DMS114 treated with DMSO at 0.1 percent for 48 hours (cell line): Measurements from ENCODE around the gene GGT5.
A peak's percentile ranks its signal among the peaks of the same experiment; 100 is the strongest.
"Not testable (repeated sequence)": the region's sequence is repeated elsewhere in the genome, so short reads cannot be mapped to it uniquely, and the experiment has no call there.

Experiments used
- DNase-seq: peaks from one replicate; lab custom pipeline; 2025; ENCODE audit not compliant: unreplicated experiment; lab: John Stamatoyannopoulos, UW

GGT5 gene

DNA sequence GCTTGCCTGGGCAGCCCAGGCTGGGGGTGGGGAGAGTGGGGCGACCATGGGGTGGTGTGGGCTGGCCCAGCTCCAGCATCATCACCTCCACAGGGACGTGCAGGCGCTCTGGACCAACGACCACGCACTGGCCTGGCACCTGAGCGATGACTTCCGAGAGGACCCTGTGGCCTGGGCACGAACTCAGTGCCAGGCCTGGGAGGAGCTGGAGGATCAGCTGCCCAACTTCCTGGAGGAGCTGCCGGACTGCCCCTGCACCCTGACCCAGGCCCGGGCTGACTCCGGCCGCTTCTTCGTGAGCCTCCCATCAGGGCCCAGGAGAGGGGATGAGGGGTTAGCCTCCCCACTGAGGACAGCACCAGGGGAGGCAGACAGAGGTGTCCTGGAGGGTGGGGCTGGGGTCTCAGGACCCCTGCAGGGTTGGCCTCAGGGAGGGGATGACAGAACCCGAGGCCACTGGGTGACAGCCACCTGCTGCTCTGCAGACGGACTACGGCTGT lies 59.8 kb downstream of the GGT5 start:
- DNase-seq, result no peak

DNA sequence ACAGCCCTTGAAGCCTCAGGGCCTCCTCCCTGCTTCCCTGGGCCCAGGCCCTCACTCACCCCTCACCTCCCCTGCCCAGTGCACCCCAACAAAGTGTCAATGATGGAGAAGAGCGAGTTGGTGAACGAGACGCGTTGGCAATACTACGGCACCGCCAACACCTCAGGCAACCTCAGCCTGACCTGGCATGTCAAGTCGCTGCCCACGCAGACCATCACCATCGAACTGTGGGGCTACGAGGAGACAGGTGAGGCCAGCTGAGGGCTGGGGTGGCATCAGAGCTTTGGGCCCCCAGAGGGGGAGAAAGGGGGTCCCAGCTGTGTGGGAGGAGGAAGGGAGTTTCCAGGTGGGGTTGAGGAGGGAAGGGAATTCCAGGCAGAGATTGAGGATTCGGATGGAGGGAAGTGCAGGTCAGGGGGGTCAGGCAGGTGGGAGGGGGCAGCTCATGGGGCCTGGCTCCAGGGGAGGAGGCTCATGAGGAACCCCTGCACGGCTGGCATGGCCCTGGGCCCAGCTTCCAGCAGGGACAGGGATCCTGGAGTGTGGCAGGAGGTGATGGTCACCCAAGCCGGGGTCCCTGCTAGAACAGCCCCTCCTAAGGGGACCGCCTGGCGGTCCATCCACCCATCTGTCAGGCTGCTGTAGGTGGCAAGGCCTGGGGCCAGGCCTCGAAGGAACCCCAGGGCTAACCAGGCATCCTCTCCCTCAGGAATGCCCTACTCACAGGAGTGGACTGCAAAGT lies 60.7 kb downstream of the GGT5 start:
- DNase-seq, result no peak

GRCh38 chr22:24183321-24184031 lies 61.4 kb downstream of the GGT5 start:
- no peak for DNase-seq

DNA sequence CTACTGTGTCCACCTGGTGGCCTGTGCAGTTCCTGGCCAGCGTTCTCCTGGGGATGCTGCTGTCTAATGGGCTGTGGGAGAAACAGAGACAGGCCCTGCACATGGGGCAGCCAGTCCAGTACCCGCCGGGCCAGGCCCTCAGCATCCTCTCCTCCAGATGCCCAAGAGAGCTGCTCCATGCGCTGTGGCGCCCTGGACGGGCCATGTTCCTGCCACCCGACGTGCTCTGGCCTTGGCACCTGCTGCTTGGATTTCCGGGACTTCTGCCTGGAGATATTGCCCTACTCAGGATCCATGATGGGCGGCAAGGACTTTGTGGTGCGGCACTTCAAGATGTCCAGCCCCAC lies 62.0 kb downstream of the GGT5 start:
- DNase-seq, result not testable (repeated sequence)

GRCh38 chr22:24181996-24182899 lies 62.6 kb downstream of the GGT5 start:
- DNase-seq, result no peak

DNA sequence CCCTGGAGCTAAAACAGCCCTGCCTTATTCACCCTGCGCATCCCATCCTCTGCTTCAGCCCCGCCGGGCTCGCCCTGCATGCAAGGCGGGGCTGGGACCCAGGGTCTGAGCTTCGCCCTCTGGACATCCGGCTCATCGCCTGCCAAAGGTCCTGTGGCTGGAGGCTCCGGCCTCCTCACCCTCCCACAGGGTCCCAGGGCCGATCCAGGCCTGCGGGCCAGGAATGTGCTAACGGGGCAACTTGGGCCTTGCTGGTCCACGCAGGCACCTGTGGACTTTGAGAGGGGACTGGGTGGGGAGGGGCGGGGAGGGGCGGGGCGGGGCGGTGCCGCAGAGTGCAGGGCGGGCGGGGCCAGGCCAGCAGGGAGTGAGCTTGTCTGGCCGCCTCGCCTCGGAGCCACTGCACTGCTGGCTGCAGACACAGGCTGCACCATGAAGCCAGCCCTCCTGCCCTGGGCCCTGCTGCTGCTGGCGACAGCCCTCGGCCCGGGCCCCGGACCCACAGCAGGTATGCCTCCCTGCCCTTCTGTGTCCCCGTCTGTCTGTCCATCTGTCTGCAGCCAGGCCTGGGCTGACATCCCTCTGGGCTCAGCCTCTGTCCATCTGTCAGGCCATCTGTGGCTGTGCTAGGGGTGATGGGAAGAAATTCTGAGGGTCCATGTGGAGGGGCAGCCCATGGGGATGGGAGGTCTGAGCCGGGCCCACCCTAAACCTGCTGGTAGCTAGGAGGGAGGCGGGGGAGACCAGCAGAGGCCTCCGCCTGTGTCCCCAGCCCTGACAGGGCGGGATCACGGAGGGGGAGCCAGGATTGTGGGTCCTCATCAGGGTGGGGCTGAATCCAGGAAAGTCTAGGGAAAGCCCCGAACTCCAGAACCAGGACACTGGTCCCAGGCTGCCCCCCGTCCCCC lies 63.5 kb downstream of the GGT5 start, which contains the start of gene SUSD2:
Gene SUSD2, plus strand, starts transcription at position 400 of the 908 bp plus-strand sequence. Its CDS starts 33 bp downstream, at position 433.
- no peak for DNase-seq

DNA sequence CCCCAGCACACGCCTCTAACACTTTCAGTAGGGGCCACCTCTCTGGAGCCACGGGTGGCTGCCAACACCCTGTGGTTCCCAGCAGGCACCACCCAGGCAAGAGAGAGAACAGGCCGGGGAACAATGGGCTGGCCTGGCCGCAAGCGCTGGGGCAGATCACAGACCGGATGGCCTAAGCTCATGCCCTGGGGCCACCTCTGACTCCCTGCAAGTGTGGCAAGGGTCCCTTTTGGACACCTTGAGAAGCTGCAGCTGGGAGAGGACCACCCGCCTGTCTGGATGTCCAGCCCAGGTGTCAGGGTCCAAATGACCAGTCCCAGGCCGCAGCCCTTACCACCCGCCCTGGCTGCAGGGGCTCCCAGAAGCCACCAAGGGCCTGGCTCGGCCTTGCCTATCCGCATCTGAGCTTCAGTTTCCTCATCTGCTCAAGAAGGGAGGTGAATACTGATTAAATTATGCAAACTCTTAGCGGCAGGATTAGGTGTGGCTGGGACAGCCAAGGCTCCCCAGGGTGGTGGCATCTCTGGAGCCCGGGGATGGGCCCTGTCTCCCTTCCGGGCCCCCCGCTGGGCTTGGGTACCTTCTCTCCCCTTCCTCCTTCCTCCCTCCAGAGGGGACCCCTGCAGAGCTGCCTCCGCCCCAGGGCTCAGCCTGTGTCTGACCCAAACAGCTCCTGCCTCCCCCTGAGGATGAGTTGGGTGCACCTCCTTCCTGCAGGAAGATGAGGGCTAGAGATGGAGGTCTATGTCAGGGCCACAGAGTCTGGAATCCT lies 64.4 kb downstream of the GGT5 start:
- no peak for DNase-seq

GRCh38 chr22:24179478-24180210 lies 65.2 kb downstream of the GGT5 start:
- no peak for DNase-seq

- DNase-seq, result no peak
Observed at GRCh38 chr22:24178502-24179440, 66.1 kb downstream of the GGT5 start.

- DNase-seq, result no peak
Observed at GRCh38 chr22:24178021-24178431, 66.9 kb downstream of the GGT5 start.

DNA sequence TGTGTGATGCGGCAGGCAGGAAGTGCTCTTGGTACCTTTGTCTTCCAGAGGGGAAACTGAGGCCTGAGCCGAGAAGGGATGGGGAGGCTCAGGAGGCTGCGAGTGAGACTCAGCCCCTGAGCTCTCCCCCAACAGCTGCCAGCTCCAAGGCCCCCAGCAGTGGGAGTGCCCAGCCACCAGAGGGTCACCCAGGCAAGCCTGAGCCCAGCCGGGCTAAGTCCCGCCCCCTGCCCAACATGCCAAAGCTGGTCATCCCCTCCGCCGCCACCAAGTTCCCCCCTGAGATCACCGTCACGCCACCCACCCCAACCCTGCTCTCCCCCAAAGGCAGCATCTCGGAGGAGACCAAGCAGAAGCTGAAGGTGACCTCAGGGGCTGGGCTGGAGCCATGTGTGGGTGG lies 67.4 kb downstream of the GGT5 start:
- DNase-seq, result no peak

DNA sequence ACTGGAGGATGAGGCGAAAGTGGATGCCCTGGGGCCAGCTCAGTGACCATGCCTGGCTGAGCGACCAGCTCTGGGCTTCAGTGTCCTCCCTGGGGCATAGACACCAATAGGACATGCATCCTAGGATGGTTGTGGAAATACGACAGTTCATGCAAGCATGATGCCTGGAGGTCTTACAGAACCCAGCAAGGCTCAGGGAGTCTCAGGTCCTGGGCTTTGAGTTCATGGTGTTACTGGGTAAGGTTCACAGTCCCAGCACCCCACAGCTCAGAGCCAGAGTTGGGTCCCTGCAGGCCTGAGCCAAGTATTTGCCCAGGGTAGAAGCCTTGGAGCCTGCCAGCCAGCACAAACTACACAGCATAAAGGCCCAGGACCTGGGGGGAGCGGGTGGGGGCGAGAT lies 67.8 kb downstream of the GGT5 start:
- no peak for DNase-seq

DNA sequence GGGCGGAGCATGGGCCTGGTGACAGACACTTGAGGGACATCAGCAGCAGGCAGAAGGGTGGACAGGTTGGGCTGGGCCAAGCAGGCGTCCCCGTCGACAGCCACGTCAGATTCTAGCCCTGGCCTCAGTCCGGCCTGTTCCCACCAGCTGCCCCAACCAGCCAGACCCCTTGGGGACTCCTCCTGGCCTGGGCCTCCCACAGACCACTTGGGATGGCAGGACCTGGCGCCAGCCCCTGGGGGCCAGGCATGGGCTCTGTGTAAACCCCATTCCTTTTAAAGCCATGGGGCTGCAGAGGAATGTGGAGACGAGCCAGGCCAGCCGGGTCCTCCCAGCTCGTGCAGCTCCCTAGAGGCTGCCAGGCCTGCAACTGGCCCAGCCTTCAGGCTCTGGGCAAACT lies 68.3 kb downstream of the GGT5 start:
- DNase-seq, result no peak

DNA sequence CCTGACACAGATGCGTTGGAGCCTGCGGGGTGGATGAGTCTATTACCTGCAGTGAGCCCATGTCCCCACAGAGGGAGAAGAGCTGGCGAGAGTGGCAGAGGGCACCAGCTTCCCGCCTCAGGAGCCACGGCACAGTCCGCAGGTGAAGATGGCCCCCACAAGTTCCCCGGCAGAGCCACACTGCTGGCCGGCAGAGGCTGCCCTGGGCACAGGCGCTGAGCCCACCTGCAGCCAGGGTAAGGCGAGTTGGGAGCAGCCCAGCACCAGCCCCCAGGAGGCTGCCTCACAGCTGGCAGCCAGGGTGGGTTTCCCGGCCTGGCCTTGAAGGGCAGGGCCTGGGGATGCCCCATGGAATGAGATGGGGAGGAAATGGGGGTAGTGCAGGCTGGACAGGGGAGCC lies 68.8 kb downstream of the GGT5 start:
- DNase-seq, result no peak

DNA sequence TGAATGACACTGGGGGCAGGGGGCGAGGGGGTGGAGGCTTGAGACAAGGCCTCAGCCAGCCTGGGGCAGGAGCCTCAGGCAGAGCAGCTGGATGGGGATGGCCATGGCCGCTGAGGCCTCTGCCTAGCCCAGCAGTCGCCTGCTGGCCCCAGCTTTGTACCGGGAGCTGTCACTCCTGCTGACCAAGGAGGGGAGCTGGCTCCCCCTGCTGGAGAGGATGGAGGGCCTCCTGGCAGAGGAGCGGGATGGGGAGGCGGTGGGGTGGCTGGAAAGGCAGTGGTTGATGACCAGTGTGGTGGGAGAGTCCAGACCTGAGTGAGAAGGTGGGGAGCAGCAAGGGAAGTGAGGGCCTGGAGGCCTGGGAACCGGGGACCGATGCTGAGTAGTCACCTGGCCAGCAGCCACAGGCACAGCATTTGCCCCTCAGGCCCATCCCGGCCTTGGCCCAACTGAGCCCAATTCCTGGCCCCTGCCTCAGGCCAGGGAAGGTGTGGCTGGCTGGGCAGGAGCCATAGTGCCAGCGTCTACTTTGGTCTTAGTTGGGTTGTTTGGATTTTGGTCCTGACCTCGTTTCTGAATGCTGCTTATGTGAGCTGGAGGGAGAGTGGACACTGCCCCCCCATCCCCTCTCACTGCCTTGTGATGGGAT lies 69.6 kb downstream of the GGT5 start:
- DNase-seq, result peak; percentile 29

DNA sequence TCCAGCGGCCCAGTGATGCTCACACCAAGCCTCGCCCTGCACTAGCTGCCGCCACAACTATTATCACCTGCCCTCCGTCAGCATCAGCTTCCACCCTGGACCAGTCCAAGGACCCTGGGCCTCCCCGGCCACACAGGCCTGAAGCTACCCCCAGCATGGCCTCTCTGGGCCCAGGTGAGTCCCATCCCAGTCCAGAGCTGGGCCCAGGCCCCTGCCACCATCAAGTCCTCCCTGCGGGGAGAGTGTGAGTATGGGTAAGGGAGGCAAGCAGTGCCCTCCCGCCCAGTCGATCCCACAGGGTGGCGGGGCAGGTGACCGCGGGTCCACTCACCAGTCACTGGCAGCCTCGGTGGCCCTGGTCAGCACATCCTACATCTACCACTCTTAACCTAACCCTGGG lies 73.1 kb downstream of the GGT5 start:
- DNase-seq, result no peak

DNA sequence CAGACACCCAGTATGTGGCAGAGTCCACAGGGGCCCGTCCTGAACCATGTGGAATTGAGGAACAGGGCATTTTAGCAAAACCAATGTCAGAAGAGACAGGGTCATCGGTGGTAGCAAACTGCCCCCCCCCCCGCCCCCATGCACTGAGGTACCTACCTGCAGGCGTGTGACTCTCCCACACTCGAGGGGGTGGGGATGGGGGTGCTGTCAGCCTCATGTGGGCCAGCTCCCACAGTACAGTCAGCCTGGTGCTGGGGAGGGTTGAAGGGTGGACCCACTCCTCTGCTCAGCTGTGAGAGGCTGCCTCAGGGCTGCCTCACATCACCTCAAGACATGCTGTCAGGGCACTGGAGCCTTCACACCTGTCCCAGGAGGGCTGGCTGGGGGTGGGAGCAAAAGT lies 74.2 kb downstream of the GGT5 start:
- DNase-seq, result no peak
